Activated CD4-positive, alpha-beta memory T cell treated with anti-CD3 and anti-CD28 coated beads for 36 hours (primary cell): Measurements from ENCODE around the gene PPP2R3A. TPM values are rescaled to one million over a fixed set of nuclear protein-coding genes. Genes with fewer than 3 reads are reported as not detected.
"Not testable (repeated sequence)": the region's sequence is repeated elsewhere in the genome, so short reads cannot be mapped to it uniquely, and the experiment has no call there.

Experiments
- CTCF ChIA-PET: fragments of 350-600 bp; sonication (Branson Sonifier 250); formaldehyde crosslinking; loops from one replicate; lab custom pipeline; 2021; ENCODE audit warnings: antibody characterized with exemption, inconsistent platforms; lab: Charles Lee
- POLR2A ChIA-PET: fragments of 350-600 bp; sonication (Branson Sonifier 250); formaldehyde crosslinking; loops from one replicate; lab custom pipeline; 2021; ENCODE audit warnings: antibody characterized with exemption; lab: Charles Lee
- DNase-seq: peaks from one replicate; pipeline ENCODE4 v3.0.0-alpha.2; 2020
- H3K27ac Mint-ChIP-seq: one replicate; pipeline ENCODE4 v1.8.0; 2021; ENCODE audit warnings: mixed read lengths
- H3K27me3 Mint-ChIP-seq: one replicate; pipeline ENCODE4 v1.8.0; 2021; ENCODE audit warnings: mixed read lengths
- H3K36me3 Mint-ChIP-seq: one replicate; pipeline ENCODE4 v1.8.0; 2021; ENCODE audit warnings: mixed read lengths
- H3K4me1 Mint-ChIP-seq: one replicate; pipeline ENCODE4 v1.8.0; 2021; ENCODE audit warnings: low read depth, mixed read lengths
- H3K4me3 Mint-ChIP-seq: one replicate; pipeline ENCODE4 v1.8.0; 2021; ENCODE audit warnings: mild to moderate bottlenecking, mixed read lengths
- H3K9me3 Mint-ChIP-seq: one replicate; pipeline ENCODE4 v1.8.0; 2021; ENCODE audit warnings: mixed read lengths
- intact Hi-C: fragments of 100-400 bp; cut with micrococcal nuclease; formaldehyde crosslinking; loops from one replicate; pipeline ENCODE4 v1.15.1; 2023
- total RNA-seq, 2 experiments: library from RNA; stranded (reverse); gene quantifications; one replicate each; pipeline ENCODE4 v1.2.3, GENCODE V29; 2021

PPP2R3A gene
- total RNA-seq, 2 experiments from 2014 or later = 0.17 to 0.33 TPM

DNA sequence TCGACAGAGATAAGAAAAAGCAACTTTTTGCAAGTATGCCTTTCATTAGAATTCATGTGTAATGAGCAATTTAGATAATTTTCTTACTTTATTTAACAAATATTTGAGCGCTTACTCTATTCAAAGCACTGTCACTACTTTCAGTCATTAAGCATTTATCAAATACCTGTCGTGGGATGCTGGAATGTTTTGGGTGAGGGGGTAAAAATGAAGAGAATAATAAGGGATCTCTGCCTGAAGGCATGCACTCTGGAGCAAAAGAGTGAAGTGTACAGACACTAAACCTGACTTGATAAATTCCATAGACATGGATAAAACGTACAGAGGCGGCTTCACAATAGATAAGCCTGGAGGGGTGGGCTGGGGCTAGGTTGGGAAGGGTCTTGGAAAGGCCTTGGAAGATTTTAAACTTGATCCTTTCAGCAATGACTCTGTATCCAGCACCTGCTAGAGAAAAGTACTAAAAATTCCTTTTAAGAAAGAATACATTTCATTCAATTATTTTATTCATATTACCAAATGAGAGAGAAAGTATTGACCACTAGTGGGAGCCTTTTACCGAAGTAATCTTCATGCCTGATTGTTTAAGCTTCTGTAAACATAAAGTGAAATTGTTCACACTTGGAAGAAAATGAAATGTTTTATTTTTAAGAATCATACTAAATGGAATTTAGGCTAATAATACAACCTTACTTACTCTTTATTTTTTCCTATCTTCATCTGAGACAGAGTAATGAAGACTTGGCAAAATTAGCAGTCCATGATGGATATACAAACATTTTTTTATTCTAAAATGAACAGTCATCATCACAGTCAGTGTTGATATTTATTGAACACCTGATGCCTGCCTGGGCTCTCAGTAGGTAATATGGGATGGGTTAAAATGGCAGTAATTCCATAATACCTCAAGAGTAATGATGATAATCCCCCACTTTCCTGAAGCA lies 113.2 kb downstream of the PPP2R3A start:
- Mint-ChIP-seq H3K27ac (no peak overlapping the region), H3K4me1 (no peaks in the 10 kb centered on the region), H3K27me3 (no peaks in the 10 kb centered on the region), H3K9me3 (peaks cover 3% of the 10 kb centered on the region), H3K36me3 (no peaks in the 10 kb centered on the region), H3K4me3 (no peak overlapping the region)
- DNase-seq = no peak
- CTCF ChIA-PET = interaction anchor here (0.7 to 4.8 kb wide), 16 partner anchors 10 to 935 kb away, joined by 3 to 30 read pairs (median 4); partner anchors contain the start of gene STAG1
- intact Hi-C loops = loop anchor here (1.0 to 10.0 kb wide), 9 partner anchors 101 to 1866 kb away; partner anchors contain the start of genes MSL2, PCCB and SLC35G2
- POLR2A ChIA-PET = no interaction called here

DNA sequence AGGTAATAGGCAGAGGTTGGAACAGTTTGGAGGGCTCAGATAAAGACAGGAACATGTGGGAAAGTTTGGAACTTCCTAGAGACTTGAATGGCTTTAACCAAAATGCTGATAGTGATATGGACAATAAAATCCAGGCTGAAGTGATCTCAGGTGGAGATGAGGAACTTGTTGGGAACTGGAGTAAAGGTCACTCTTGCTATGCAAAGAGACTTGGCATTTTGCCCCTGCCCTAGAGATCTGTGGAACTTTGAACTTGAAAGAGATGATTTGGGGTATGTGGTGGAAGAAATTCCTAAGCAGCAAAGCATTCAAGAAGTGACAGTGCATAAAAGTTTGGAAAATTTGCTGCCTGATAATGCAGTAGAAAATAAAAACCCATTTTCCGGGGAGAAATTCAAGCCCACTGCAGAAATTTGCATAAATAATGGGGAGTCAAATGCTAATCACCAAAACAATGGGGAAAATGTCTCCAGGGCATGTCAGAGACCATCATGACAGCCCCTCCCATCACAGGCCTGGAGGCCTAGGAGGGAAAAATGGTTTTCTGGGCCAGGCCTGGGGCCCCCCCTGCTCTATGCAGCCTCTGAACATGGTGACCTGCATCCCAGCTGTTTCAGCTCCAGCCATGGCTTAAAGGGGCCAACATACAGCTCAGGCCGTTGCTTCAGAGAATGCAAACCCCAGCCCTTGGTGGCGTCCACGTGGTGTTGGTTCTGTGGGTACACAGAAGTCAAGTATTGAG lies 118.3 kb downstream of the PPP2R3A start:
- CTCF ChIA-PET = not testable (repeated sequence)

DNA sequence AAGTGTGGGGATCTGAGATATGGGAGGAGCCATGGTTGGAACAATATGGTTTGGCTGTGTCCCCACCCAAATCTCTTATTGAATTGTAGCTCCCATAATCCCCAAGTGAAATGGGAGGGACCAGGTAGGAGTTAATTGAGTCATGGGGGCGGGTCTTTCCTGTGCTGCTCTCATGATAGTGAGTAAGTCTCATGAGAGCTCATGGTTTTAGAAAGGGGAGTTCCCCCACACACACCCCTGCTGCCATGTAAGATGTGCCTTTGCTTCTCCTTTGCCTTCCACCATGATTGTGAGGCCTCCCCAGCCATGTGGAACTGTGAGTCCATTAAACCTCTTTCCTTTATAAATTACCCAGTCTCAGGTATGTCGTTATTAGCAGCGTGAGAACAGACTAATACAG lies 119.5 kb downstream of the PPP2R3A start:
- intact Hi-C loops, H3K27me3 Mint-ChIP-seq, H3K4me1 Mint-ChIP-seq, H3K27ac Mint-ChIP-seq, H3K4me3 Mint-ChIP-seq, POLR2A ChIA-PET: not testable (repeated sequence)
- H3K36me3 Mint-ChIP-seq = peaks cover 10% of the 10 kb centered on the region
- DNase-seq = peak; percentile 18
- CTCF ChIA-PET = interaction anchor here (1.0 kb wide), 1 partner anchor 929 kb away, joined by 3 read pairs; no protein-coding TSS in a partner anchor
- H3K9me3 Mint-ChIP-seq = peaks cover 17% of the 10 kb centered on the region

More for the DNA sequence above, 118.3 kb downstream of the PPP2R3A start:
- H3K4me3 Mint-ChIP-seq, DNase-seq, POLR2A ChIA-PET, H3K27ac Mint-ChIP-seq, H3K4me1 Mint-ChIP-seq, intact Hi-C loops, H3K27me3 Mint-ChIP-seq: not testable (repeated sequence)
- peaks cover 17% of the 10 kb centered on the region for H3K9me3 Mint-ChIP-seq
- peaks cover 10% of the 10 kb centered on the region for H3K36me3 Mint-ChIP-seq

DNA sequence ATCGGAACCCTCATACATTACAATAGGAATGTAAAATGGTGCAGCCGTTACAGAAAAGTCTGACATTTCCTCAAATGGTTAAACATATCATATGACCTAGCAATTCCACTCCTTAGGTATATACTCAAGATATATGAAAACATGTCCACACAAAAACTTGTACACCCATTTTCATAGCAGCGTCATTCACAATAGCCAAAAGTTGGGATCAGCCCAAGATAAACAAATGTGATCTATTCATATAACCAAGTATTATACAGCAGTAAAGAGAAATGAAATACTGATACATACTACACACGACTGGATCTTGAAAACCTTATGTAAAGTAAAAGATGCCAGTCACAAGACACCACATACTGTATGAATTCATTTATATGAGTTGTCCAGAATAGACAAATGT lies 128.2 kb downstream of the PPP2R3A start:
- Mint-ChIP-seq H3K36me3 (no peaks in the 10 kb centered on the region), H3K4me1 (peaks cover 1% of the 10 kb centered on the region), H3K27ac (no peak overlapping the region), H3K4me3 (no peak overlapping the region), H3K27me3 (peaks cover 5% of the 10 kb centered on the region), H3K9me3 (no peaks in the 10 kb centered on the region)
- intact Hi-C loops = no loop called here
- CTCF ChIA-PET = no interaction called here
- no peak for DNase-seq
- POLR2A ChIA-PET = no interaction called here

DNA sequence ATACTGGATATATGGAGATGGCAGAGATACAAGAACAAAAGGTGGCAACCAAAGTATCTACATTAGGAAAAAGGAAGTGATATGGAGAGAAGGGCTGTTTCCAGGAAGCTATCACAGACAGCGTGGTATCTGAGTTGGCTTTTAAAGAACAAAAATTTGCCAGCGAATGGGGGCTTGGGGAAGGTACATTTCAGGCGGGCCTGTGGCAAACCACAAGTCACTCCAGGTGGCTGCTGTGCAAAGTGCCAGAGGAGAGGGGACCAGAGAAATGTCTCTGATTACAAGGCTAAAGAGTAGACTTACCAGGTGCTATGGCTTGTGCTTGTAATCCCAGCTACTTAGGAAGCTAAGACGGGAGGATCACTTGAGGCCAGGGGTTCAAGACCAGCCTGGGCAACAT lies 139.5 kb downstream of the PPP2R3A start:
- CTCF ChIA-PET = no interaction called here
- no peaks in the 10 kb centered on the region for H3K27me3 Mint-ChIP-seq
- POLR2A ChIA-PET = no interaction called here

DNA sequence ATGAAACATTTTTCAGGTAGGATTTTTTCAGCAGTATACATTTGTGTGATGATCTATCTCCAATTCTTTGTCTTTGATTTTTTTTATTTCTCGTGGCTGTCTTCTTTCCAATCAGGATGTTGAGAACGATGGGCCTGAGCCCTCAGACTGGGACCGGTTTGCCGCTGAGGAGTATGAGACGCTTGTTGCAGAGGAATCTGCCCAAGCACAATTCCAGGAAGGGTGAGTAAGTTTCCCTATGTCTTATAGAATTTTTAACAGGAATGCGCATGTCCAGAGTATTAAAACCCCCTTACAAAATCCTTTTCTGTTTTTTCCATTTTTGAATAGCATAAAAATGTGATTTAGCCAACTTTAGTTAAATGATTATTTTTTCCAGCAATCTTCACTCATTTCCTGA lies 140.6 kb downstream of the PPP2R3A start:
- Mint-ChIP-seq H3K27me3 (no peaks in the 10 kb centered on the region), H3K4me3 (no peak overlapping the region), H3K36me3 (no peaks in the 10 kb centered on the region), H3K27ac (no peak overlapping the region), H3K9me3 (no peaks in the 10 kb centered on the region), H3K4me1 (peaks cover 11% of the 10 kb centered on the region)
- DNase-seq = no peak
- CTCF ChIA-PET = no interaction called here
- intact Hi-C loops = no loop called here
- POLR2A ChIA-PET = no interaction called here

More for the DNA sequence above, 139.5 kb downstream of the PPP2R3A start:
- no peaks in the 10 kb centered on the region for H3K9me3 Mint-ChIP-seq
- H3K27ac Mint-ChIP-seq = no peak overlapping the region
- peaks cover 11% of the 10 kb centered on the region for H3K4me1 Mint-ChIP-seq
- no peak overlapping the region for H3K4me3 Mint-ChIP-seq
- no peak for DNase-seq
- no peaks in the 10 kb centered on the region for H3K36me3 Mint-ChIP-seq
- intact Hi-C loops = no loop called here

DNA sequence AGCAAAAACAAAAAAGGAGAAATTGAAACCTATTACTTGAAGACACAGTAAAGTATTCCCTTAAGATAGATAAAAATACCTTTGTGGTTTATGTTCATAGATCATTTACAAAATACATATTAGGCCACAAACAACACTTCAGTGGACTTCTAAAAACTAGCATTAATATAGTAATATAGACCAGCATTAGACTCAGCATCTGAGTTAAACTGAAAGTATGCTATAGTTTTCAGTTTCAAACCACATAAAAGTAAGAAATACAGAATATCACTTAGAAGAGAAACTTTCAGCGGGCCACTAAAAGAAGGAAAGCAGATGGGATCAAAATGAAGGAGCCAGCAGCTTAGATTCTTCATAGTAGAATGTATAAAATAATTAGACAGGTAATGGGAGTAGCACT lies 144.0 kb downstream of the PPP2R3A start:
- intact Hi-C loops = loop anchor here (2.0 kb wide), 1 partner anchor 39 kb away; no protein-coding TSS in a partner anchor
- CTCF ChIA-PET = no interaction called here
- Mint-ChIP-seq H3K27me3 (no peaks in the 10 kb centered on the region), H3K27ac (no peak overlapping the region), H3K4me1 (peaks cover 11% of the 10 kb centered on the region), H3K36me3 (no peaks in the 10 kb centered on the region), H3K9me3 (no peaks in the 10 kb centered on the region), H3K4me3 (no peak overlapping the region)
- DNase-seq = no peak
- POLR2A ChIA-PET = no interaction called here

DNA sequence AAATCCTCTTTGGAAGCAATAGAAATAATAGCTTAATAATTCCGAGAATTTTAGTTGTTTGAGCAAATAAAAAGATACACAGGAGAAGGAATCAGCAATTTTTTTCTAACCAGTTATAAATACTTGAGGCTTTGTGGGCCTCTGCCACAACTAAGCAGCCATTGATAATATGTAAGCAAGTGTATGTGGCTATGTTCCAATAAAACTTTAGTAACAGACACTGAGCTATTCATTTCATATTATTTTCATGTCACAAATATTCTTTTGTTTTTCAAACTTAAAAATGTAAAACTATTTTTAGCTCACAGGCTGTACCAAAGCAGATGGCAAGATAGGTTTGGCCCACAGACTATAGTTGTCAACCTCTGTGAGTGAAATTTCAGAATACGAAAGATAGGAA lies 145.0 kb downstream of the PPP2R3A start:
- ChIA-PET CTCF (interaction anchor here (0.7 kb wide), 1 partner anchor 904 kb away, joined by 6 read pairs; no protein-coding TSS in a partner anchor), POLR2A (no interaction called here)
- H3K36me3 Mint-ChIP-seq = peaks cover 2% of the 10 kb centered on the region
- intact Hi-C loops = no loop called here
- no peak for DNase-seq
- H3K4me1 Mint-ChIP-seq = peaks cover 11% of the 10 kb centered on the region
- no peaks in the 10 kb centered on the region for H3K27me3 Mint-ChIP-seq
- H3K27ac Mint-ChIP-seq = no peak overlapping the region
- no peaks in the 10 kb centered on the region for H3K9me3 Mint-ChIP-seq
- no peak overlapping the region for H3K4me3 Mint-ChIP-seq

DNA sequence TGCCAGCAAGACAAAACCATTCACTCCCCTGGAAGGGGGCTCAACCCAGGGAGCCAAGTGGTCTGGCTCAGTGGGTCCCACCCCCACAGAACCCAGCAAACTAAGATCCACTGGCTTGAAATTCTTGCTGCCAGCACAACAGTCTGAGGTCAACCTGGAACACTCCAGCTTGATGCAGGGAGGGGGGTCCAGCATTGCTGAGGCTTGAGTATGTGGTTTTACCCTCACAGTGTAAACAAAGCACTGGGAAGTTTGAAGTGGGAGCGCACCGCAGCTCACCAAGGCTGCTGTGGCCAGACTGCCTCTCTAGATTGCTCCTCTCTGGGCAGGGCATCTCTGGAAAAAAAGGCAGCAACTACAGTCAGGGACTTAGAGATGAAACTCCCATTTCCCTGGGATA lies 148.9 kb downstream of the PPP2R3A start:
- intact Hi-C loops = no loop called here
- H3K4me3 Mint-ChIP-seq = no peak overlapping the region
- peaks cover 2% of the 10 kb centered on the region for H3K36me3 Mint-ChIP-seq
- no peak for DNase-seq
- H3K27me3 Mint-ChIP-seq = no peaks in the 10 kb centered on the region
- no peak overlapping the region for H3K27ac Mint-ChIP-seq
- ChIA-PET CTCF (interaction anchor here (0.6 kb wide), 1 partner anchor 277 kb away, joined by 3 read pairs; no protein-coding TSS in a partner anchor), POLR2A (no interaction called here)
- peaks cover 4% of the 10 kb centered on the region for H3K9me3 Mint-ChIP-seq
- H3K4me1 Mint-ChIP-seq = peaks cover 6% of the 10 kb centered on the region

DNA sequence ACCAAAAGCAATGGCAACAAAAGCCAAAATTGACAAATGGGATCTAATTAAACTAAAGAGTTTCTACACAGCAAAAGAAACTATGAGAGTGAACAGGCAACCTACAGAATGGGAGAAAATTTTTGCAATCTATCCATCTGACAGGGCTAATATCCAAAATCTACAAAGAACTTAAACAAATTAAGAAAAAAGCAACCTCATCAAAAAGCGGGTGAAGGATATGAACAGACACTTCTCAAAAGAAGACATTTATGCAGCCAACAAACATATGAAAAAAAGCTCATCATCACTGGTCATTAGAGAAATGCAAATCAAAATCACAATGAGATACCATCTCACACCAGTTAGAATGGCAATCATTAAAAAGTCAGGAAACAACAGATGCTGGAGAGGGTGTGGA lies 153.8 kb downstream of the PPP2R3A start:
- H3K36me3 Mint-ChIP-seq, H3K4me1 Mint-ChIP-seq, CTCF ChIA-PET, DNase-seq, POLR2A ChIA-PET, H3K27me3 Mint-ChIP-seq, H3K4me3 Mint-ChIP-seq, intact Hi-C loops, H3K27ac Mint-ChIP-seq, H3K9me3 Mint-ChIP-seq: not testable (repeated sequence)

DNA sequence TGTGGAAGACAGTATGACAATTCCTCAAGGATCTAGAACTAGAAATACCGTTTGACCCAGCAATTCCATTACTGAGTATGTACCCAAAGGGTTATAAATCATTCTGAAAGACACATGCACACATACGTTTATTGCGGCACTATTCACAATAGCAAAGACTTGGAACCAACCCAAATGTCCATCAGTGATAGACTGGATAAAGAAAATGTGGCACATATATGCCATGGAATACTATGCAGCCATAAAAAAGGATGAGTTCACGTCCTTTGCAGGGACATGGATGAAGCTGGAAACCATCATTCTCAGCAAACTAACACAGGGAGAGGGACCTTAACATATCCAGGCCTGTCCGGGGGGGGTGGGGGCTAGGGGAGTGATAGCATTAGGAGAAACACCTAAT lies 154.3 kb downstream of the PPP2R3A start:
- H3K27me3 Mint-ChIP-seq, H3K9me3 Mint-ChIP-seq, POLR2A ChIA-PET, H3K4me3 Mint-ChIP-seq, H3K36me3 Mint-ChIP-seq, intact Hi-C loops, CTCF ChIA-PET, H3K27ac Mint-ChIP-seq, DNase-seq, H3K4me1 Mint-ChIP-seq: not testable (repeated sequence)
